Neutrophil (primary cell): ENCODE data around the gene ABCA2.

Experiments used
- H3K27ac ChIP-seq: fragments of 200-600 bp; sonication (generic); 2 replicates; pipeline ENCODE4 v1.5.1; 2016; ENCODE audit warnings: mild to moderate bottlenecking, moderate library complexity
- H3K27me3 ChIP-seq: fragments of 200-600 bp; sonication (generic); 2 replicates; pipeline ENCODE4 v1.6.0; 2016; ENCODE audit warnings: mild to moderate bottlenecking
- H3K36me3 ChIP-seq: fragments of 200-600 bp; sonication (generic); 2 replicates; pipeline ENCODE4 v1.5.1; 2017
- H3K4me1 ChIP-seq, 2 experiments: fragments of 200-600 bp in 1 of 2; sonication (generic) in 1 of 2; 1 replicate in 1 of 2; 2 replicates in 1 of 2; pipeline versions ENCODE4 v1.5.1 to v1.6.1; 2013 to 2016; ENCODE audit warnings: low read depth in 1 of 2, low read length in 1 of 2, mild to moderate bottlenecking in 1 of 2, moderate library complexity in 1 of 2; ENCODE audit not compliant: control insufficient read depth in 1 of 2, insufficient read depth in 1 of 2
- H3K4me3 ChIP-seq, 2 experiments: fragments of 200-600 bp in 1 of 2; sonication (generic) in 1 of 2; 1 replicate in 1 of 2; 2 replicates in 1 of 2; pipeline ENCODE4 v1.5.1; 2013 to 2016; ENCODE audit warnings: low read depth in 1 of 2, low read length in 1 of 2, mild to moderate bottlenecking in 1 of 2, moderate library complexity in 1 of 2
- H3K9me3 ChIP-seq: fragments of 200-600 bp; sonication (generic); 2 replicates; pipeline ENCODE4 v1.5.1; 2016
- TF ChIP-seq, protein P1 (sequence below): fragments of 200-600 bp; sonication (generic); IDR thresholded peaks from 2 replicates; pipeline ENCODE4 v1.5.1; 2016; ENCODE audit warnings: antibody characterized with exemption

ABCA2 gene

DNA sequence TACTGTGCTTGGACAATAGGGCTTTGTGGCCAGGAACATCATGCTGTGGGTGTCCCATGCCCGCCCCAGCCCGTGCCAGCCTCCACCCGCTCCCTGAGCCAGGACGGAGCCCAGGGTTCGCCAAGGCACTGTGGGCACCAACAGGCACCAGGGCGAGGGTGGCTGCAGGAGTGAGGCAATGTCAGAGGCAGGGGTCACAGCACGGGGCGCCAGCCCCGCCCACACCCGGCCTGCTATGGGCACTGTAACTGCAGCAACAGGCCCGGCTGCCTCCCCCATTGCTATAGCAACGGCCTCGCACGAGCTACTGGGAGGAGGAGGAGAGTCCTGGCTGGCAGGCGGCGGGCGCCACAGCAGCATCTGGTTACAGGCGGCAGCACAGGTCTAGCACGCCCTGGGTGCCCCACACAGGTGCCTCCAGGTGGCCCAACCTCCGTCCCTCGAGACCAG, 2.5 kb downstream of the ABCA2 start:
- H3K4me1 ChIP-seq = peaks cover 26 to 28% of the 10 kb centered on the region in 2 experiments
- TF ChIP-seq, protein P1, sequence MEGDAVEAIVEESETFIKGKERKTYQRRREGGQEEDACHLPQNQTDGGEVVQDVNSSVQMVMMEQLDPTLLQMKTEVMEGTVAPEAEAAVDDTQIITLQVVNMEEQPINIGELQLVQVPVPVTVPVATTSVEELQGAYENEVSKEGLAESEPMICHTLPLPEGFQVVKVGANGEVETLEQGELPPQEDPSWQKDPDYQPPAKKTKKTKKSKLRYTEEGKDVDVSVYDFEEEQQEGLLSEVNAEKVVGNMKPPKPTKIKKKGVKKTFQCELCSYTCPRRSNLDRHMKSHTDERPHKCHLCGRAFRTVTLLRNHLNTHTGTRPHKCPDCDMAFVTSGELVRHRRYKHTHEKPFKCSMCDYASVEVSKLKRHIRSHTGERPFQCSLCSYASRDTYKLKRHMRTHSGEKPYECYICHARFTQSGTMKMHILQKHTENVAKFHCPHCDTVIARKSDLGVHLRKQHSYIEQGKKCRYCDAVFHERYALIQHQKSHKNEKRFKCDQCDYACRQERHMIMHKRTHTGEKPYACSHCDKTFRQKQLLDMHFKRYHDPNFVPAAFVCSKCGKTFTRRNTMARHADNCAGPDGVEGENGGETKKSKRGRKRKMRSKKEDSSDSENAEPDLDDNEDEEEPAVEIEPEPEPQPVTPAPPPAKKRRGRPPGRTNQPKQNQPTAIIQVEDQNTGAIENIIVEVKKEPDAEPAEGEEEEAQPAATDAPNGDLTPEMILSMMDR = no peak
- no peaks in the 10 kb centered on the region for H3K9me3 ChIP-seq
- no peak overlapping the region for H3K4me3 ChIP-seq
- peaks cover 10% of the 10 kb centered on the region for H3K27me3 ChIP-seq
- H3K27ac ChIP-seq = no peak overlapping the region
- H3K36me3 ChIP-seq = peaks cover 28% of the 10 kb centered on the region

DNA sequence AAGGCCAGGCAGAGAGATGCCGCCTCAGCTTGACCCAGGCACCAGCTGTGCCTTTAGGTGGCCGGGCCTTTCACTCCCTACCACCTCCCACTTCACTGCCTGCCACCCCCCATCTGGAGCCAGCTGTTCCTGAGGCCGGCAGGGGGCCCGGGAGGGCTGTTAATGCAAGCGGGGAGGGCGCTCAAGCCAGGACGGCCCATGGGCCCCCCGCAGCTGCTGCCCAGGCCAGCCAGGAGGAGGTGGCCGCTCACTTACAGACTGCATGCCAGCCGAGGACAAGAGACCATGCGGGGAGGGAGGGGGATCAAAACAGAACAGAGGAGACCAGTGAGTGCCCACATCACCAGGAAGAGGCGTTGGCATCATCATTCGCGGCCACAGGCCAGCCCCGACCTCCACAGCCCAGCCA, 4.5 kb downstream of the ABCA2 start:
- Histone ChIP-seq H3K36me3 (peaks cover 45% of the 10 kb centered on the region), H3K9me3 (no peaks in the 10 kb centered on the region), H3K4me3 (no peak overlapping the region), H3K4me1 (peaks cover 9 to 13% of the 10 kb centered on the region in 2 experiments), H3K27ac (no peak overlapping the region), H3K27me3 (peaks cover 10% of the 10 kb centered on the region)
- TF ChIP-seq, protein P1 = no peak

DNA sequence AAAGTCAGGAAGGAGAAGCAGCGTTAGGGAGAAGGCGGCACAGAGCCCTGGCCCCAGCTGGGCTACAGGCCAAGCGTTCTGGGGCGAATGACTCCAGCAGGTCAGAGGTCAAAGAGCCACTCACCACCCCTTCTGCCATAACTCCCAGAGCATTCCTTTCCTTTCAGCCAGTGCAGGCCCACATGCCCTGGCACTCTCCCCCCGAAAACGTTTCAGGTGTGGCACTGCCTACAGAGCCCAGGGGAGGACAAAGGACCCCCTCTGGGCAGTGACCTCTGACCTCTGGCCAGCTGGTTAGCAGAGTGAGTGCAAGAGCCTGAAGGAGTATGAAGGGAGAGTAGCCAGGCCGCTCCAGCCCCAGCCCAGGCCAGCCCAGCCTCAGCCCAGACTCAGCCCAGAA, 4.9 kb downstream of the ABCA2 start:
- Histone ChIP-seq H3K36me3 (peaks cover 45% of the 10 kb centered on the region), H3K27me3 (peaks cover 10% of the 10 kb centered on the region), H3K9me3 (no peaks in the 10 kb centered on the region), H3K27ac (no peak overlapping the region), H3K4me1 (peaks cover 6 to 10% of the 10 kb centered on the region in 2 experiments), H3K4me3 (no peak overlapping the region)
- TF ChIP-seq, protein P1 = no peak

DNA sequence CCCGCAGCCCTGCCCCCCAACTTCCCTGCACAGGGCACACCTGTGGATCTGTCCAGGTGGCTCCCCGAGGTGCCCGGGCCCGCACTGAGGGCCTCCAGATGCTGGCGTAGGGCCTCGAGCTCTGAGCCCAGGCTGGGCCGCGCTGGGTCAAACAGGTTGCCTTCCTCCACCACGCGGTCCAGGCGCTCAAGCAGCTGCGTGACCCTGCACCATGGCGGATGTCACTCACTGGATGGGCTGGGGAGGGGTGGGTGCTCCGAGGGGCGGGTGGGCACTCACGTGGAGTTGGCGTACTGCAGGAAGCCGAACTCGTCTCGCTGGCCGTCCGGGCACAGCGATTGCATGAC, 5.4 kb downstream of the ABCA2 start:
- Histone ChIP-seq H3K9me3 (no peaks in the 10 kb centered on the region), H3K36me3 (peaks cover 50% of the 10 kb centered on the region), H3K4me1 (peaks cover 5 to 9% of the 10 kb centered on the region in 2 experiments), H3K4me3 (no peak overlapping the region), H3K27me3 (peaks cover 10% of the 10 kb centered on the region), H3K27ac (no peak overlapping the region)
- TF ChIP-seq, protein P1 = no peak

DNA sequence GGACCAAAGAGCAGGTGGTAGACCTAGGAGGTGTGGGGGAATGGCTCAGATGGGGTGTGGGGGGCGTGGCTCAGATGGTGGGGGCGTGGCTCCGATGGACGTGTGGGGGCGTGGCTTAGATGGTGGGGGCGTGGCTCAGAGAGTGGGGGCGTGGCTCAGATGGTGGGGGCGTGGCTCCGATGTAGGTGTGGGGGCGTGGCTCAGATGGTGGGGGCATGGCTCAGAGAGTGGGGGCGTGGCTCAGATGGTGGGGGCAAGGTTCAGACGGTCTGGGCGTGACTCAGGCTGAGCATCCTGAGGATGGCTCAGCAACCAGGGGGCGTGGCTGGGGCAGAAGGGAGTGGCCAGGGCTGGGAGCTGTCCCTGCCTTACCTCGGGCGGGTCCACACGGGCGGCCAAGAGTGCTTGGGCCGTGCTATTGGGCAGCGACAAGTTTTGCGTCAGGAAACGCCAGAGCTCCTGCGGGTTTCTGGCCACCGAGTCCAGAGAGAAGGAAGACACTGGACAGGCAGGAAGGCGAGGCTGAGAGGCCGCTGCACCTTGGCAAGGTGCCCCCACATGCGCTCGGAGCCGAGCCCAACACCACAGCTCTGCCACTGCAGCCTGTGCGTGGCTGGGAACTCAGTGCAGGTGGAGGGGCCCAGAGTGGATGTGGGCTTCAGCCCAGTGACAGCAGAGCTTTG, 5.9 kb downstream of the ABCA2 start:
- TF ChIP-seq, protein P1 = no peak
- Histone ChIP-seq H3K36me3 (peaks cover 56% of the 10 kb centered on the region), H3K27me3 (peaks cover 5% of the 10 kb centered on the region), H3K4me1 (peaks cover under 1 to 4% of the 10 kb centered on the region in 2 experiments), H3K27ac (no peak overlapping the region), H3K4me3 (no peak overlapping the region), H3K9me3 (no peaks in the 10 kb centered on the region)
